GM13976 (cell line): ENCODE measurements around the gene PPEF1.
"Not testable (repeated sequence)": the region's sequence is repeated elsewhere in the genome, so short reads cannot be mapped to it uniquely, and the experiment has no call there.

Experiments
- DNase-seq: peaks from one replicate; pipeline ENCODE4 v3.0.0; 2012; ENCODE audit warnings: low spot score
- CTCF ChIP-seq: IDR thresholded peaks from 2 replicates; pipeline ENCODE4 v1.5.1; 2012; ENCODE audit warnings: borderline replicate concordance, mild to moderate bottlenecking; ENCODE audit not compliant: insufficient read depth; ENCODE audit errors: extremely low read depth, missing control alignments, control extremely low read depth
- in situ Hi-C: fragments of 300-500 bp; cut with MboI; formaldehyde crosslinking; loops from one replicate; pipeline ENCODE4 v1.12.0; 2022; ENCODE audit warnings: low sequenced_read_pairs, mixed read lengths, inconsistent platforms; ENCODE audit not compliant: unreplicated experiment

PPEF1 gene

GRCh38 chrX:18833071-18833731, 125.8 kb downstream of the PPEF1 start:
- DNase-seq = no peak
- TF ChIP-seq CTCF = no peak
- in situ Hi-C loops = no loop called here

GRCh38 chrX:18847901-18848300, 140.5 kb downstream of the PPEF1 start:
- DNase-seq, in situ Hi-C loops: not testable (repeated sequence)

GRCh38 chrX:18855919-18856644, 148.6 kb downstream of the PPEF1 start:
- TF ChIP-seq CTCF = no peak
- in situ Hi-C loops = no loop called here
- peak; percentile 64 for DNase-seq

- no peak for DNase-seq
- no peak for TF ChIP-seq CTCF
- in situ Hi-C loops = no loop called here
These were observed 149.2 kb downstream of the PPEF1 start for GRCh38 chrX:18856645-18856997.

GRCh38 chrX:18861511-18861910, 154.1 kb downstream of the PPEF1 start:
- TF ChIP-seq CTCF = no peak
- no peak for DNase-seq
- in situ Hi-C loops = no loop called here

GRCh38 chrX:18864390-18864920, 157.0 kb downstream of the PPEF1 start:
- DNase-seq = no peak
- in situ Hi-C loops = no loop called here
- TF ChIP-seq CTCF = no peak
